ENCODE data around the gene LRRC23.

- TF ChIP-seq CTCF (IDR thresholded peaks at IDR 0.05) (no peak), POLR2A (IDR thresholded peaks at IDR 0.05) (peak; percentile 99)
Observed at GRCh38 chr12:6867413-6868210, 37.0 kb upstream of the LRRC23 start, which contains the start of gene TPI1.

Data from Peyer's patch (tissue), 4 donors.